Smooth muscle cell of the brain vasculature (primary cell): Measurements from ENCODE around the gene SESN1.
A peak's percentile ranks its signal among the peaks of the same experiment; 100 is the strongest.
"Not testable (repeated sequence)": the region's sequence is repeated elsewhere in the genome, so short reads cannot be mapped to it uniquely, and the experiment has no call there.

ENCODE experiments used
- DNase-seq: peaks from one replicate; pipeline ENCODE4 v3.0.0-alpha.2; 2012; ENCODE audit warnings: low read depth, low spot score

The SESN1 gene

DNA sequence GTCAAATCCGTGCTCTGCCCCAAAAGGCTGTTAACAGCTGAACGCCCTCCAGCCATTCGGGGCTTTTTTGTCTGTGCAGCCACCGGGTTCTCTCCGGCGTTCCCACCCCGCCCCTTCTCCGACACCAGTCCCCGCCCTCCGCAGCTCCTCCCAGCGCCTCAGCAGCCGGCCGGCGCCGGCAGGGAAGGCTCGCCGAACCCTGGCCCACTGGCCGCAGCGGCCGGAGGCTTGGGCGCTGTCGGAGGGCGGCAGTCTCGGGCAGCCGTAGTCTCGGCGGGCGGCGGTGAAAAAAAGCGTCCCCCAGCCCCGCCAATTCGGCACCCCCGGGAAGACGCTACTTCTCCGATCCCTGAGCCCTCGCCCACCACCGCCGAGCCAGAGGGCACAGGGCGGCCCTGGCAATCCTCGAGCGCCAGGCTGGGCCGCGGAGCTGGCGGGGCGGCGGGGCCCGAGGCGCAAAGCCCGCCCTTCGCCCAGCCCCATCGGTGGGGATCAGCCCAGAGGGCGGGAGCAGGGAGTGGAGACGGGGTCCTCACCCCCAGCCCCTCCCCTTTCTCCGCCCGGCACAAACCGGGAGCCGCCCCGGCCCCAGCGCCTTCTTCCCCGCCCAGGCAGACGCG lies at the start of gene SESN1:
TSS of gene SESN1 (minus strand) at position 431 of the 620 bp plus-strand sequence. CDS start 773 bp downstream, outside the sequence.
- DNase-seq: peak; percentile 76

DNA sequence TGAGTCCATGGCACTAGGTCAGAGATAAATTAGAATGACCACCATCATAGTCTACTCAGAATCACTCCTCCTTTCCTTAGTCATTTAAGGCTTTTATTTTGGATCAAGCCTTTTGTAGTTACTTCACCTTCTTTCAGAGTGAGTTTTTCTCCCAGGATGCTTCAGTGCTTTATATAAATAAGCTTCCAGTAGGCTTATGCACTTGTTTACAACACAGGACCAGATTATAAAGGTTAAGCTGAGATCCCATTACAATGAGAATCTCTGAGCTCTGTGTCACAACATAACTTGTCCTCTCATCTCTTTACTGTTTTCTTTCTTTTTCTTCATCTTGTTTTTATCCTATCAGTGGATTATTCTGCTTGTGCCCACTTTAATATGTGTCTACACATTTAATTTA lies 48.5 kb upstream of the SESN1 start:
- DNase-seq: no peak

DNA sequence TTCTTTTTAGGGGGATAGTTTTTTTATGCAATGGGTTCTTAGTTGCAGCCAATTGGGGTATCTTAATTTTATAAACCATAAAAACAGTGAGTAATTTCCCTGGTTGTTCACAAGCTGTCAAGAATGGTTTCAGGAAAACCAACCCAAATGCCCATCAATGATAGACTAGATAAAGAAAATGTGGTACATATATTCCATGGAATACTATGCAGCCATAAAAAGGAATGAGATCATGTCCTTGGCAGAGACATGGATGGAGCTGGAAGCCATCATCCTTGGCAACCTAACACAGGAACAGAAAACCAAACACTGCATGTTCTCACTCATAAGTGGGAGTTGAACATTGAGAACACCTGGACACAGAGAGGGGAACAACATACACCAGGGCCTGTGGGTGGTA lies 47.4 kb upstream of the SESN1 start:
- DNase-seq: not testable (repeated sequence)

DNA sequence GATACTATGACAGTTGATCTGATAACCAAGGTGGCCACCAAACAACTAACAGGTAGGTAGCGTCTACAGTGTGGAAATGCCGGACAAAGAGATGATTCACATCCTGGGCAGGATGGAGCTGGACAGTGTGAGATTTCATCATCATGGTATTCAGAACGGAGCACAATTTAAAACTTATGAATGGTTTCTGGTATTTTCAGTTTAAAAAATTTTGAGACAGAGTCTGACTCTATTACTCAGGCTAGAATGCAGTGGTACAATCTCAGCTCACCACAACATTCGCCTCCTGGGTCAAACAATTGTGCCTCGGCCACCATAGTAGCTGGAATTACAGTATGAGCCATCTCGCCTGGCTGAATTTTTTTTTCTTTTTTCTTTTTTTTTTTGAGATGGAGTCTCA lies 44.5 kb upstream of the SESN1 start:
- no peak for DNase-seq

DNA sequence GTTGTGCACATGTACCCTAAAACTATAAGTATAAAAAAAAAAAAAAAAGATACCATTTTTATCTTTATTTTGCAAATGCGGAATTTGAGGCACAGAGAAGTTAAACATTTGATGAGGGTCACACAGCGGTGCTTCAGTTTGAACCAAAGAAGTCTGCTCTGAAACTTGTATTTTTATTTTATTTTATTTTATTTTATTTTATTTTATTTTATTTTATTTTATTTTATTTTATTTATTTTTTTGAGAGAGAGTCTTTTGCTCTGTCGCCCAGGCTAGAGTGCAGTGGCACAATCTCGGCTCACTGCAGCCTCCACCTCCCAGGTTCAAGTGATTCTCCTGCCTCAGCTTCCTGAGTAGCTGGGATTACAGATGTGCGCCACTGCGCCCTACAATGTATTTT lies 41.9 kb upstream of the SESN1 start:
- DNase-seq: not testable (repeated sequence)

DNA sequence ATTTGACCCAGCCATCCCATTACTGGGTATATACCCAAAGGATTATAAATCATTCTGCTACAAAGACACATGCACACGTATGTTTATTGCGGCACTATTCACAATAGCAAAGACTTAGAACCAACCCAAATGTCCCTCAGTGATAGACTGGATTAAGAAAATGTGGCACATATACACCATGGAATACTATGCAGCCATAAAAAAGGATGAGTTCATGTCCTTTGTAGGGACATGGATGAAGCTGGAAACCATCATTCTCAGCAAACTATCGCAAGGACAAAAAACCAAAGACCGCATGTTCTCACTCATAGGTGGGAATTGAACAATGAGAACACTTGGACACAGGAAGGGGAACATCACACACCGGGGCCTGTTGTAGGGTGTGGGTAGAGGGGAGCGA lies 41.4 kb upstream of the SESN1 start:
- DNase-seq: not testable (repeated sequence)

DNA sequence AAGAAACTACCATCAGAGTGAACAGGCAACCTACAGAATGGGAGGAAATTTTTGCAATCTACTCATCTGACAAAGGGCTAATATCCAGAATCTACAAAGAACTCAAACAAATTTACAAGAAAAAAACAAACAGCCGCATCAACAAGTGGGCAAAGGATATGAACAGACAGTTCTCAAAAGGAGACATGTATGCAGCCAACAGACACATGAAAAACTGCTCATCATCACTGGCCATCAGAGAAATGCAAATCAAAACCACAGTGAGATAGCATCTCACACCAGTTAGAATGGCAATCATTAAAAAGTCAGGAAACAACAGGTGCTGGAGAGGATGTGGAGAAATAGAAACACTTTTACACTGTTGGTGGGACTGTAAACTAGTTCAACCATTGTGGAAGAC lies 41.0 kb upstream of the SESN1 start:
- DNase-seq: not testable (repeated sequence)

DNA sequence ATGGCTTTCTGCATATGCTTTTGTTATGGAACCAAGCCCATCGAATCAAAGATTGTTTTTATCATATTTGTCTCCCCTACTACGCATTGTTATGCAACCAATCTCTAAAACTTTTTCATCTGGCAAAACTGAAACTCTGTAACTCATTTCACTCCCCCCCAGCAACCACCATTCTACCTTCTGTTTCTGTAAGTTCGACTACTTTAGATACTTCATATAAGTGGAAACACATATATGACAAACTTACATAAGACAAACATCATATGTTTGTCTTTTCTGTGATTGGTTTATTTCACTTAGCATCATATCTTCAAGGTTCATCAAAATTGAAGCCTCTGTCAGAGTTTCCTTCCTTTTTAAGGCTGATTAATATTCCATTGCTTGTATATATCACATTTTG lies 35.4 kb upstream of the SESN1 start:
- no peak for DNase-seq

DNA sequence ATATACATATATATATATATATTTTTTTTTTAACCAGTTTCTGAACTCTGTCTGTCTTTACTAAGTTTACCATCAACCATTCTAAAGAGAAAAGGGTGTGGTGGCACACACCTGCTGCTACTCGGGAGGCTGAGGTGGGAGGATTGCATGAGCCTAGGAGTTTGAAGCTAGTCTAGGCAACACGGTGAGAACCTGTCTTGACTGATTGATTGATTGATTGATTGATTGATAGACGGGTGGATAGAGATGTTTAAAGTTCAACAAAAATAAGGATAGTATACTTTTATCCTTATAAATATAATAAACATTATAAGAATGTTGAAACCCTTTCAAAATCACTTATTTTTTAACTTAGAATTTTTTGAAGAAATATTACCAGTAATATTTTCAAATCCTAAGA lies 30.9 kb upstream of the SESN1 start:
- DNase-seq: no peak

DNA sequence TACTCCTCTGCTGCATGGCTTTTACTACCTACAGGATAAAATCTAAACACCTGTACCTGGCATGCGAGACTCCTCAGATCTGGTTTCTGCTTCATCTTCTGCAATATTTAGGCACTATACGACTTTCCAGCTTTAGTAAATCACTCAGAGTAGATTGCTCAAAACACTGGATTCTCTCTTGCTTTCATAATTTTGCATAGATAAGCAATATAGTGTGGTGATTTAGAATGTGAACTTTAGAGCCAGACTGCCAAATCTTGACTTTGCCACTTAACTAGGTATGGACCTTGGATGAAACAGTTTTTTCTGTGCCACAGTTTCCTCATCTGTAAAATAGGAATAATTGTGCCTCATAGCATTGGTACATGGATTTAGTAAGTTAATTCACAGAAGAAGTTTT lies 29.6 kb upstream of the SESN1 start:
- no peak for DNase-seq

DNA sequence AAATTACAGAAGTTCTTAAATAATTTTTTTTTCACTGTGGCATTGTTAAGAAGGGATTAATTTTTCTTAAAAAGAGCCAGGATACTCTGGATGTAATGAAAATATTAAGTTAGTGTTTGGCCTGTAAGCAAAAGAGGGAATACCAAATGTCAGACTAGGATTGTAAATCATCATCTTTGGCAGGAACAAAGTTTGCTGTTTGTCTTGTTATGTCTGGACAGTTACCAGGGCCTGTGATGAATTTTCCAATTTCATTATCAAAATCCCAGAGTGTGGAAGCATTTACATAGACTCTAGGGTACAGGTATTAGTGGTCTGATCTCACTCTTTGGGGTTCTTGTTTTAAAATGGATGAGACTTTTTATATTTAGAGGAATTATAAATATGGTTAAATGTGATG lies 26.8 kb upstream of the SESN1 start:
- DNase-seq: no peak

DNA sequence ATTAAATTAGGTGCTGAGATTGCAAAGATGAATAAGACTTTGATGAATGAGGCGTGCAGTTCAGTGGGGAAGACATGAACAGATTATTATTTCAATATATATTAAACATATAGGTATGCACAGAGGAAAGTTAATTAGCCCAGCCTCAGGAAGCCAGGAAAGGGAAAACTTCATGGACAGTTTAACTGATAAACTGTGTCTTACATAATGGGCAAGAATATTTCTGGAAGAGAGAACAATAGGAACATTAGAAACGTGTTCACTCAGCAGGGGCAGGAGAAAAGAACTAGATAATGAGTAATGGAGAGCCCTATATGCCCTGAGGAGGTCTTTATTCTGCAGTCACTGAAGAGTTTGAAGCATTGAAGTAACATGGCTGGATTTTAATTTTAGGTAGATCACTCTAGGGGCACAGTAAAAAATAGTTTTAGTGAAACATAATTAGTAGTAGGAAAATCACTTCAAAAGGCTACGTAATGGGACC lies 24.3 kb upstream of the SESN1 start:
- no peak for DNase-seq

DNA sequence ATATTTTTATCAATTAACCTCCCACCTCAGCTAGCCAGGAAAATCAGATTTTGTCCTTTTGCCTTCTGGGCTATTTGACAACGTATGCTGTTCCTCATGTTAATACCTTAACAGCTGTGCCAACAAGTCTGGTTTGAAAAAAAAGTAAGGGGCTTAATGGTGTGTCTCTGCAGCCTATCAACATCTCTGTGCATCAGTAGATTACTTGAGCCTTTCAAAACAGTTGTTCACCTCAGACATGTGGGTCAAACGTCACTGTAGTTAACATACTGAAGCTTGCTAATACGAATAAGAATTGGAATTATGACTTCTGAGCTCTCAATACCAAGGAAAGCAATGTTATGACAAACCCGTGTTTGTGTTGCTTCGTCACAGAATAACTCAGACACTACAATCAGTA lies 23.7 kb upstream of the SESN1 start:
- DNase-seq: no peak

DNA sequence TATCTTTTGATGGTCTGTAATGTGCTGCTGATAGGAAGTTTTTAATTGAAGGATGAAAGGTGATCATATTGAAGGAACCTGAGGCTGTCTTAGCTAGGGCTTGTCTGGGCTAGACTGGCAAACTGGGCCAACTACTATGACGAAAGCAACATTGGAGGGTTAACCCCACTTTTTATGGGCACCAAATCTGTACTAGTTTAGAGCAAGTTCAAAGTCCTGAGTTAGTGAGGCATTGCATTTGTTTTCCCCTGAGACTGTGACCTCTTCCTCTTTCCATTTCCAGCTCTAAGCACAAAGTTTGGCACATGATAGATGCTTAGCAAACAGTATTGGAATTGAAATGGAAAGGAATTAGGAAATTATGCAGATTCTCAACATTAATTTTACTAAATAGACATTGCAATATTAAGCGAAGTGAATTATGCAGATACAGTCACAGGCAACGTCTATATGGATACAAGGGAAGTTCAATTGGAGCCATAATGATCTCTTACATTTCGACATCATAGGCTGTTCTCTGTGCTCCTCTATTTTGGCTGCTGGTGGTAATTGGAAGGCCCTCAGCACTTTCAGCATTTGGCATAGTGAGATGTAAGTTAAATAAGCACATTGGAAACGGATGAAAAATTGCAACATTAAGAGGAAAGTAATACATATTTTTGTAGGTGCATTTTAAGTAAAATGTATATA lies 22.8 kb upstream of the SESN1 start:
- DNase-seq: no peak

DNA sequence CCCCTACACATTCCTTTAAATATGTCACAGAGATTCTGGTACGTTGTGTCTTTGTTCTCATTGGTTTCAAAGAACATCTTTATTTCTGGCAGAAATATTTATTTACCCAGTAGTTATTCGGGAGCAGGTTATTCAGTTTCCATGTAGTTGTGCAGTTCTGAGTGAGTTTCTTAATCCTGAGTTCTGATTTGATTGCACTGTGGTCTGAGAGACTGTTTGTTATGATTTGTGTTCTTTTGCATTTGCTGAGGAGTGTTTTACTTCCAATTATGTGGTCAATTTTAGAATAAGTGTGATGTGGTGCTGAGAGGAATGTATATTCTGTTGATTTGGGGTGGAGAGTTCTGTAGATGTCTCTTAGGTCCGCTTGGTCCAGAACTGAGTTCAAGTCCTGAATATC lies 18.0 kb upstream of the SESN1 start:
- DNase-seq: not testable (repeated sequence)

DNA sequence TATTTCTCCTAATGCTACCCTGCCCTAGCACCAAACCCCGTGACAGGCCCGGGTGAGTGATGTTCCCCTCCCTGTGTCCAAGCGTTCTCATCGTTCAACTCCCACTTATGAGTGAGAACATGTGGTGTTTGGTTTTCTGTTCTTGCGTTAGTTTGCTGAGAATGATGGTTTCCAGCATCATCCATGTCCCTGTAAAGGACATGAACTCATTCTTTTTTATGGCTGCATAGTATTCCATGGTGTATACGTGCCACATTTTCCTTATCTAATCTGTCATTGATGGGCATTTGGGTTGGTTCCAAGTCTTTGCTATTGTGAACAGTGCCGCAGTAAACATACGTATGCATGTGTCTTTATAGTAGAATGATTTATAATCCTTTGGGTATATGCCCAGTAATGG lies 15.0 kb upstream of the SESN1 start:
- DNase-seq: not testable (repeated sequence)

DNA sequence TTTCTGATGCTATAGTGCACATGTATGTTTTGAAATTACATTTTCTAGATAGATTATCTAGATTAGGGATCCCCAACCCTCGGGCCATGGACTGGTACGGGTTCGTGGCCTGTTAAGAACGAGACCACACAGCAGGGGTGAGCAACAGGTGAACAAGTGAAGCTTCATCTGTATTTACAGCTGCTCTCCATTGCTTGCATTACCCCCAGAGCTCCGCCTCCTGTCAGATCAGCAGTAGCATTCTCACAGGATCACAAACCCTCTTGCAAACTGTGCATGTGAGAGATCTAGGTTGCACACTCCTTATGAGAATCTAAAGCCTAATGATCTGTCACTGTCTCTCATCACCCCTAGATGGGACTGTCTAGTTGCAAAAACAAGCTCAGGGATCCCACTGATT lies 11.0 kb upstream of the SESN1 start:
- no peak for DNase-seq

DNA sequence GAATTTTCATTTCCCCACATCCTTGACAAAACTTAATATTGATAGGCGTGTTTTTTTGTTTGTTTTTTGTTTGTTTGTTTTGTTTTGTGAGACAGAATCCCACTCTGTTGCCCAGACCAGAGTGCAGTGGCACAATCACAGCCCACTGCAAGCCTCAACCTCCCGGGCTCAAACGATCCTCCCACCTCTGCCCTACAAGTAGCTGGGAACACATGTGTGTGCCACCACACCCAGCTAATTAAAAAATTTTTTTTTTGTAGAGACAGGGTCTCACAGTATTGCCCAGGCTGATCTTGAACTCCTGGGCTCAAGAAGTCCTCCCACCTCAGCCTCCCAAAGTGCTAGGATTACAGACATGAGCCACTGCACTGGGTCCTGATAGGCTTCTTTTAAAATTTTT lies 9.9 kb upstream of the SESN1 start:
- DNase-seq: no peak

DNA sequence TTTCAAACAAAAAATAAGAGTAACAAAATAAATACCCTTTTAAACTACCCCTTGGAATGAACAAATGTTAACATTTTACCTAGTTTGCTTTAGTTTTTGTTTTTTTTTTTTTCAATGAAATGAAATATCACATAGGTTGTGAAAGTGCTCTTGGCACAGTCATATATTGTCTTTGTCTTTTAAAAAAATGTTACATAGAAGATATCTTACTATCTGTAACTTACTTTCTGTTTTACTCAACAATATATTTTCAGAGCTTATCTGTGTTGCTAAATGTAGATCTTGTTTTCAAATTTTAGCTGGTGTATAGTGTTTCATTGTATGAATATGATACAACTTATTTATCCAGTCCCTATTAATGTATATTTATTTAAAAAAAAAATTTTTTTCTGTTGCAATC lies 9.3 kb upstream of the SESN1 start:
- no peak for DNase-seq

DNA sequence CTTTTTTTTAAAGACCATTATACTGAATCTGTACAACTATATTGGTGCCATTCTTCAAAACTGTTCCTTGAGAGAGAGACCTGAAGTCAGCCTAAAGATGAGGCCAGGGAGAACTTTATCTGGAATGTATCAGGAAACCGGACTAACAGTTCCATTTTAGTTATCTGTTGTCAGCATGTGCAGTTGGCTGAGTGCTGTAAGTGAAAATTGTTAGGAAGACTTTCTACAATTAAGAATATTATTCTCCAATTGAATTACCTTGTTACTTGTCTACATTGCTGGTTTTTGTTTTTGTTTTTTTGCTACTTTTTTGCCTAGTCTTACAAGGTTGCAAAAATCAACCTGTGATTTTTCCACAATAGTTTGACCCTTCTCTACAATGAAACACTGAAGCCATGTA lies 8.1 kb upstream of the SESN1 start:
- DNase-seq: no peak

DNA sequence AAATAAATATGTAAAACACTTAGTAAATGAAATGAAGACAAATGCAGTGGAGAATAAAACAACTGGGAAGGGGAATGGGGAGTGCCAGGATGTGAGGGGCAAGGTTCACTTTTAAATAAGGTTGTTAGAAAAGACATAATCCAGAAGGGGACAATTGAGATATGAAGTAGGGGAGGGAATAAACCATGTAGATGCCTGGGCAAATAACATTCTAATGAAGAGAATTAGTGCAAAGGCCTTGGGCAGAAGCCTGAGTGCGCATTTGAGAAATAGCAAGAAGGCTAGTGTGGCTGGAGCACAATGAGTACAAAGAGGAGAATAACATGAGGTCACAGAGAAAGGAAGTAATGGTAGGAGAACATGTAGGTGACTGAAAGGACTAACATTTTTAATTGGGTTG lies 3.0 kb upstream of the SESN1 start:
- no peak for DNase-seq

DNA sequence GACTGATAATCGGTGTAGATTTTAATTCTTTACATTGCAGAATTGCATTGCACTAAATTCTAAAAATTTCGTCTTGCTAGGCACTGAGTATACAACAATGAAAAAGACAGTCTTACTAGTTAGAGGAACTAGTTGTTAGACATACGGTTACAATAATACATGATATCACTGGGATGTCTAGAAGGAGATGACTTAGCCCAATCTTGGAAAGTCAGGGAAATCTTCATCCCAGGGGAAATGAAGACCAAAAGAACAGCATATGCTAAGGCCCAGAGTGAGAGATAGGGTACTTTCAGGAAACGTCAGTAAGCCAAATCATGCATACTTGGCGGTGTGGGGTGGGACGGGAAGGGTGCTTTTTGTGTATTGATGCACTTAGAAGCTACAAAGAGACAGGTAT lies 1.6 kb upstream of the SESN1 start:
- DNase-seq: no peak

DNA sequence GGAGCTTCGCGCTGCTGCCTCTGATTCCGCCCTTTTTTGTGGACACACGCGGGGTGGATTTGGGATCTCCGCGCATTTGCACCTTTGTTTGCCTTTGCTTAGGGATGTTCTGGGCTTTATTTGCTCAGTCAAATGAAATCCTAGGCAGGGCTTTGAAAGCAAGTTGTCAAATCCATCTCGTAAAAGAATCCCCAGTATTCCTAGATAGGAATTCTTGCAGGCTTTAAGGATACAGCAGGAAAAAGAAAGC lies 1.1 kb upstream of the SESN1 start:
- no peak for DNase-seq
